GM12864 (cell line): ENCODE data around the gene CLDN22.

Experiments used
- DNase-seq: peaks from one replicate; pipeline ENCODE4 v3.0.0-alpha.2; 2011; ENCODE audit warnings: low read depth
- H3K4me3 ChIP-seq: 2 replicates; pipeline ENCODE4 v1.5.1; 2011; ENCODE audit warnings: mild to moderate bottlenecking, low read depth, low read length, control low read depth
- TF ChIP-seq, protein P1 (sequence below): IDR thresholded peaks from 2 replicates; pipeline ENCODE4 v1.5.1; 2011; ENCODE audit warnings: low read depth, mild to moderate bottlenecking, moderate library complexity, low read length, control low read depth, inconsistent platforms; ENCODE audit errors: missing control alignments

CLDN22 gene

DNA sequence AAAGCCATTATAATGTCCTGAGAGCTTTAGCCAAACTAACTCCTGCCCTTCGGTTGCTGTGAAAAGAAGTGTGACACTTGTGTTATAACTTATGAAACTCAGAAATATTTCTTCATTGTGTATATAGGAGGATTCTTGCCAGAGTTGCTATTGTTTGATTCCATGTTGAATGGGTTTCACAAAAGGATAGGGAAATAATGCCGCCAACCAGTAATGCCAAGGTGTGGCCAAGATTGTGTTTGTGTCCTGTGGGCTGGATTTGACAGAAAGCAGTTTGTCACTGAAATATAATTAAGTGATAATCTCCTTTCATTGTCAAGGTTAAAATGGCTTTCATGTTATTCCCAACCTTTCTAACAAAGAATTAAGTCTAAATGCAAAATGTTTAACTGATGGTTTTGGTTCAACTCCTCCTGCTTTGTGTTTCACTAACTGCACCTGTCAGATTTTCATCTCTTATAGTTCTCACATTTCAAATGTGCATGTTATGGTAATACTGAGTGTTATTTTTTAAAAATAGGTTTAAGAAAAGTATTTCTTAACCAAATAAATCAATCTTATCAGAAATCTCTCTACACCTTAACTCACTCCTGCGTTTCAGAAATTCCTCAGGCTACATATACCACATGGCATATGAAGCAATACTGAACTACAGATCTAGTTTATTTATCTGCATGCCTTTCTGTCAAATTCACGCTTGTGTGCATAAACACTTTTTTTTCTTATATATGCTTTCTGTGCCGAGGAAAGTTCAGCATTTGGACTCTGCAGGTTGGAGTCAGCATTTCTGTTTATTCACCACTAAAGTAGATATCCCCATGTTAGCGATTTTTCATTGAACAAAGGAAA is at the start of gene CLDN22:
CLDN22 (minus strand) TSS at position 66 of the 849 bp plus-strand sequence; CDS start at position 8, 58 bp downstream.
- TF ChIP-seq, protein P1, sequence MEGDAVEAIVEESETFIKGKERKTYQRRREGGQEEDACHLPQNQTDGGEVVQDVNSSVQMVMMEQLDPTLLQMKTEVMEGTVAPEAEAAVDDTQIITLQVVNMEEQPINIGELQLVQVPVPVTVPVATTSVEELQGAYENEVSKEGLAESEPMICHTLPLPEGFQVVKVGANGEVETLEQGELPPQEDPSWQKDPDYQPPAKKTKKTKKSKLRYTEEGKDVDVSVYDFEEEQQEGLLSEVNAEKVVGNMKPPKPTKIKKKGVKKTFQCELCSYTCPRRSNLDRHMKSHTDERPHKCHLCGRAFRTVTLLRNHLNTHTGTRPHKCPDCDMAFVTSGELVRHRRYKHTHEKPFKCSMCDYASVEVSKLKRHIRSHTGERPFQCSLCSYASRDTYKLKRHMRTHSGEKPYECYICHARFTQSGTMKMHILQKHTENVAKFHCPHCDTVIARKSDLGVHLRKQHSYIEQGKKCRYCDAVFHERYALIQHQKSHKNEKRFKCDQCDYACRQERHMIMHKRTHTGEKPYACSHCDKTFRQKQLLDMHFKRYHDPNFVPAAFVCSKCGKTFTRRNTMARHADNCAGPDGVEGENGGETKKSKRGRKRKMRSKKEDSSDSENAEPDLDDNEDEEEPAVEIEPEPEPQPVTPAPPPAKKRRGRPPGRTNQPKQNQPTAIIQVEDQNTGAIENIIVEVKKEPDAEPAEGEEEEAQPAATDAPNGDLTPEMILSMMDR: no peak
- no peak within 1 kb of the TSS for H3K4me3 ChIP-seq
- DNase-seq: no peak

DNA sequence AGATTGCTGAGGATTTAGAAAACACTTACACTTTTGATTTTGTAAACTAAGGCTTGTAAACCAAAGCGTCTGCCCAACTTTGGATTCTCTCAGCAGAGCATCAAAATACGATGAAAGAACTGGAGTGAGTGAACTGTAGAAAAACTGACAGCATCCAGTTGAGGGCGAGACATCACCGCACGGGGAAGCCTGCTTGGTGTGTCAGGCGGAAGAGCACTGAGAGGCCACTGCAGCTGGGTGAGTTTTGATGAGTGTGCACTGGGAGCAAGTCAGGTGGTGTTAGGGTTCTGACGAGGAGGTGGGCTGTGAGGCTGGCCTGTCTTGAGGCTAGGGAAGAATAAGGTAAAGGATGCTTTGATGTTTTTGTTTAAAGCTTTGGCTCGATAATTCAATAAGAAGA is 49.0 kb upstream of the CLDN22 start:
- TF ChIP-seq, protein P1: no peak
- no peak overlapping the region for H3K4me3 ChIP-seq

DNA sequence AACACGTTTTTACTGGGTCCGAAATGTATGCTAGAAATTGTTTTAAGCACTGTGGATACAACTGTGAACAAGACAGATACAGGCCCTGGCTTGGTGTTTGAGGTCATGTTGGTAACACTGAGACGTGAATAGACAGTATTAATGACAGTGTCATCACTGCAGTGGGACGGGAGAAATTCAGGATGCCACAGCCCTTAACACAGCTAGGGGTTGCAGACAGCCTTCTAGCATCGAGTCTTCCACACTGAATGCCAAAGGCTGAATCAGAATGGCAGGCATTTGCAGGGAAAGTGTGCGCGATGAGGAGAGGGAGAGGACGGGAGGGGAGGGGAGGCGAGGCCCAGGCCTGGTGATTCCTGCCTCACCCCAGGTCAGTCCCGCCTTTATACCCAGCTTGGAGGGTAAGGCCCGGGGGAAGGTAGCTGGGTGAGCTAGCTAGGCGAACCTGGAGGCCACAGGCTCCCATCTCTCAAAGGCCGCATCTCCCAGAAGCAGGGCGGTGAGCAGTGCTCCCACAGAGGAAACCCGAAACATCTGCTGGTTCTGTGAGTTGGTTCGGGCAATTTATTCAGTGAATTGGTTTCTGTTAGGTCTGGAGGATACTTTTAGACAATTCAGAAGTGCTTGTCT is 46.2 kb upstream of the CLDN22 start:
- H3K4me3 ChIP-seq: no peak overlapping the region
- TF ChIP-seq, protein P1: no peak
- DNase-seq: no peak

More for the DNA sequence above, 49.0 kb upstream of the CLDN22 start:
- DNase-seq: no peak

DNA sequence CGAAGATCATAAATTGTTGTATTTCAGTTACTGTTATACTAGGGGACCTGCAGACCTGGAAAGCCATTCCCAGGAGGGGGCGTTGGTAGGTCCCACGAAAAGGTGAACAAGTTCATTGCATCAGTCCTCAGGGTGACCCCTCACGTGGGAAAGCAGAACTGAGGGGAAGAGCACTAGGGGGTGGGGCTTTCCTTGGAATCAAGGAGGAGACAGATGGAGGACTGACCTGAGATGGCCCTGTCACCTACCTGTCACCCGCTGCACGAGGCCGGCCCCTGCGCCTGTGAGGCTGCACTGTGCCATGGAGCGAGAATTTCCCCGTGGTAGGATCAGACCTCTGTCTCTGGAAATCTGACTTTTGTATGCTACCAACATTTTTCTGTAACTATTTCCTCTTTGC is 43.9 kb upstream of the CLDN22 start:
- H3K4me3 ChIP-seq: no peak overlapping the region
- DNase-seq: no peak
- TF ChIP-seq, protein P1: no peak

DNA sequence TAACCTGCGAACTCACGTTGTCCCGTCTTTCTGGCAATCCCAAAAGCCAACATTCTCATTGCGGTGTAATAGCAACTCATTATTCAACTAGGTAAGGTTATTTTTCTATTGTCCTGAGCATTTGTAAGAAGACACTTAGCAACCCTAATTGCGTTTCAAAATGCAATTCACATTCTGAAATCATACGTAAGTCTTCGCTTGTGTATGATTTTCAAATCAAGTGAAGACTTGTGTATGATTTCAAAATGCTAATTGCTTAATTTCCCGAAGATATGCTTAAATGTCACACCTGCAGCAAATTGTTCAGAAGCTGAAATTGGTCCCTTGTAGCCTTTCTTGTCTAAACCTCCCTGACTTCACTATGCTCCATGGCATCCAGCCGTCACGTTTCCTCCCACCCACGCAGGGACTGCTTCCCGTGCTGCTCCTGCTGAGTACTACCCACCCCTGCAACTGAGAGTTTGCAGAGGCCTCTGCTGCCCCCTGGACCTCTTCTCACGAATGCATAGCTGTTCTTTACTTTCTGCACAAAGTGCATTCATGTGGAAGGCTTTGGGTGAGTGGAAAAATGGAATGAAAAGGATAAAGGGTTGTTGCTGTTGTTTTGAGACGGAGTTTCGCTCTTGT is 43.0 kb upstream of the CLDN22 start:
- H3K4me3 ChIP-seq: no peak overlapping the region
- TF ChIP-seq, protein P1: no peak
- DNase-seq: no peak

DNA sequence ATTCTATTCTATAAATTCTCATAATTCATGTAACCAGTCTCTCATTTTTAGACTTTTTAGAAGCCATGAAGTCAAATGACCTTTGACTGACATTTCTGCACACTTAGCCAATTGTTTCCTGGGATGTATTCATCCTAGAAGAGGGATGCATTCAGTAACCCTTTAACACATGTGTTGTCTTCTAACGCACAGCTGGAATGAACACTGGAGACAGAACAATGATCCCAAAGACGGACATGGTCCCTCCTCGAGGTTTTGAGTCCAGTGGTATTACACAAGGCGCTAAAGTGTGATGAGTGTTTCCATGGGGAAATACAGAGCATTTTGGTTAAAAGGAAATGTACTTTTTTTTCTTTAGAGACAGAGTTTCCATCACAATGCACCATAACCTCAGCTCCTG is 42.0 kb upstream of the CLDN22 start:
- TF ChIP-seq, protein P1: no peak
- no peak for DNase-seq
- no peak overlapping the region for H3K4me3 ChIP-seq
